ENCODE results near the gene INTS6. TPM values are rescaled to one million over a fixed set of nuclear protein-coding genes. Genes with fewer than 3 reads are reported as not detected.

INTS6 gene
- total RNA-seq, 1 donor from 2014 or later, result 49.8 TPM

GRCh38 chr13:51360489-51360888 lies 92.3 kb downstream of the INTS6 start:
- no peak for ATAC-seq
- intact Hi-C loops (cut with DNase I), result no loop called here
- no peak for DNase-seq (ENCODE audit: low spot score)

DNA sequence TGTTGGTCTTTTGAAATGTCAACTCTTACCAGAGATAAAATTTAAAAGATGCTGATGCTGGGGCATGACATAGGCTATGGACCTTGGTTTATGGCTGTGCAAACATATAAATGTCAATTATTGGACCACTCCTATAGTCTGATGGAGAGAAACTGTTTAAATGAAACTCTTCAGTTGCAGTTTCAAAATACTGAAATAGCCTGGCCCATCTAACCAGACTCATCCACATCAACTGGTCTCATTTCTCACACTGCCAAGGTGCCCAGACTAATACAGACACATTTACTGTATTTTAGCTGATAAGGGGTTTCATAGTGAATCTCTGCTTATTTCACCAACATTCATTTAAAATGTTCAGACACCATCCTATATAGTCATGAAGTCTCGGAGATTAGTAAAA lies 93.5 kb downstream of the INTS6 start:
- no peak for DNase-seq (ENCODE audit: low spot score)
- no peak for ATAC-seq
- intact Hi-C loops (cut with DNase I), result no loop called here

- intact Hi-C loops (cut with DNase I), result no loop called here
- DNase-seq (ENCODE audit: low spot score) (no peak), ATAC-seq (no peak)
Measured at GRCh38 chr13:51357928-51358595, 94.8 kb downstream of the INTS6 start.

- intact Hi-C loops (cut with DNase I), result no loop called here
Measured at GRCh38 chr13:51355217-51355616, 97.6 kb downstream of the INTS6 start.

DNA sequence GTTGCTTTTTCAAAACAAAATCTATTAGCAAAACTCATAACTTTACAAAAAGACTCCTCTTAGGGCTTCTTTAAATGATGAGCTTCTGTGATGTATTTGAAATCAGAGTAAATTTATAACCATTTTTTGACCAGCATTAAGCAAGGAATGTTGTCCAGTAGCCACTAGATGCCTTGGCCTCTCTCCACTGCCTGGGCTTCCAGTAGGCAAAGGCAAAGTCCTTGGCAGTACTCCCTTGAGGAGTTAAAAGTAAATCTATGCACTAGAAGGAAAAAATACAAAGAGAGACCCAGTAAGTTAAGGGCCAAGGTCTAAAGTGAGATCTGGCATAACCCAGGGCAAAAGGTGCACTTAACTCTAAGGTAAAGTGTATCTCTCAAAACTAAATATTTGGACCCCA lies 103.8 kb downstream of the INTS6 start:
- DNase-seq (ENCODE audit: low spot score) (no peak), ATAC-seq (no peak)
- intact Hi-C loops (cut with DNase I), result no loop called here

More at GRCh38 chr13:51355217-51355616, 97.6 kb downstream of the INTS6 start:
- DNase-seq (ENCODE audit: low spot score), result no peak
- no peak for ATAC-seq

GRCh38 chr13:51348069-51348967 lies 104.5 kb downstream of the INTS6 start:
- intact Hi-C loops (cut with DNase I), result no loop called here

DNA sequence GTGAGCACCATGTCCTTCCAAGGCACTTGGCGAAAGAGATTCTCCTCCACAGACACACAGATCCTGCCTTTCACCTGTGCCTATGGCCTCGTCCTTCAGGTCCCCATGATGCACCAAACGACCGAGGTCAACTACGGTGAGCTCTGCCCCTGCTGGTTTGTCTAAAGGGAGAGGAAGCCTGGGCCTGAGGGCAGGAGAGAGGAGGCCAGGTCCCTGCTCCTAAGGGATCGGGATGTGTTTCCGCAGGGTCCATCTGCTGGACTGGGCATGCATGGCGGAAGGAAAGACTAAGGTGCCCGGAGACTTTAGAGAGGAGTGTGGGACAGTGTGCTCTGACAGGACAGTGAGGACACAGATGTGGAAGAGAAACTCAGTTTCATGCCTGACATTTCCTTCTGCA lies 105.7 kb downstream of the INTS6 start:
- ATAC-seq (no peak), DNase-seq (ENCODE audit: low spot score) (no peak)
- intact Hi-C loops (cut with DNase I), result no loop called here

More at GRCh38 chr13:51348069-51348967, 104.5 kb downstream of the INTS6 start:
- no peak for ATAC-seq
- DNase-seq (ENCODE audit: low spot score), result no peak

- intact Hi-C loops (cut with DNase I), result no loop called here
- no peak for ATAC-seq
- DNase-seq (ENCODE audit: low spot score), result no peak
Measured at GRCh38 chr13:51346397-51346796, 106.4 kb downstream of the INTS6 start.

DNA sequence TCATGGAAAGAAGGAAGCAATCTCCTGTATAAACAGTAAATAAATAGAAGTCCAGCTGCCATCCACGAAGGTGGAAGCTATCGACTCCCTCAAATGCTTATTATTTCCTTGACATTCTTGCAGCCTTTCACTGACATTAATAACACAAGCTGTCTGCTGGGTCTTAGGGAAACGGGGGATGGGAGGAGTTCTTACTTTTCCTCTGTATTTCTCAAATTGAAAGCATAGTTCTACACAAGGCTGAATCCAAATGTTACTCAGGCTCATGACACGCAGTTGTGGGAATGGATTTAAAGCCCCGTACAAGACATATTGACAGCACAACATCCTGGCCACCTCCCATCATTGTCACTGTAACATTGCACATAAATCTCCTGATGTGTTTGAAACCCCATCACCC lies 109.4 kb downstream of the INTS6 start:
- no peak for ATAC-seq
- no peak for DNase-seq (ENCODE audit: low spot score)
- intact Hi-C loops (cut with DNase I), result no loop called here

DNA sequence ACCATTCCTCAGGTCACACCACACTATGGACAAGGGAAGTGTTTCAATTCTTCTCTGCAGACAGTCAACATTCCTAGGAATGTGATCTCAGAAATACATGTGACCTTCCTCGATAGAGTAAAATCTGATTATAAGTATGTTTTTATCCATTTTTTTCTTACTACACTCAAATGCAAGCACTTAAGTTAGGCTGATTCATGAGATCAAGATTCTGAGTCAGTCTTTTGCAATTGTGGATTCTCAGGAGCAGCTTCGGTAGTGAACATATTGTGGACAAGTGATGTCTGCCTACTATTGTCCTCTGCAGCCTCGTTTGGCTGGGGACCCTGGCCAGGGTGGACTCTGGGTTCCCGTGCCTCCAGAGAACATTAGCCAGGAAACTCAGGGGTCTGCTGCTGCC lies 110.1 kb downstream of the INTS6 start:
- DNase-seq (ENCODE audit: low spot score), result no peak
- no peak for ATAC-seq
- intact Hi-C loops (cut with DNase I), result no loop called here

- intact Hi-C loops (cut with DNase I), result no loop called here
- ATAC-seq (no peak), DNase-seq (ENCODE audit: low spot score) (no peak)
Measured at GRCh38 chr13:51341791-51342190, 111.0 kb downstream of the INTS6 start.

DNA sequence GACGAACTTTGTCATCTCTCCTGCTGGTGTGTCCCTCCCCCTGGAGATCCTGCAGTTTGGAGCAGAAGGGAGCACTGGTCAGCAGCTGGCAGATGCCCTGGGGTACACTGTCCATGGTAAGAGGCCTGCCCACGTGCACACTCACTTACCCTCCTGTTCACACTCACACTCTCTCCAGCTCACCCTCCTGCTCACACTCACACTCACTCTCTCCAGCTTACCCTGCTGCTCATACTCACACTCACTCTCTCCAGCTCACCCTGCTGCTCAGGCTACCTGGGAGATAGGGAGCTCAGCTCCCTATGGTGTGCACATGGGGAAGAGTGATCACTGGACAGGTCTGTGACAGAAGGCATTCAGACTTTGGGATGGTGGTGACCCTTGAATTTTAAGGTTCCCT lies 111.6 kb downstream of the INTS6 start:
- intact Hi-C loops (cut with DNase I), result no loop called here
- DNase-seq (ENCODE audit: low spot score) (no peak), ATAC-seq (no peak)

DNA sequence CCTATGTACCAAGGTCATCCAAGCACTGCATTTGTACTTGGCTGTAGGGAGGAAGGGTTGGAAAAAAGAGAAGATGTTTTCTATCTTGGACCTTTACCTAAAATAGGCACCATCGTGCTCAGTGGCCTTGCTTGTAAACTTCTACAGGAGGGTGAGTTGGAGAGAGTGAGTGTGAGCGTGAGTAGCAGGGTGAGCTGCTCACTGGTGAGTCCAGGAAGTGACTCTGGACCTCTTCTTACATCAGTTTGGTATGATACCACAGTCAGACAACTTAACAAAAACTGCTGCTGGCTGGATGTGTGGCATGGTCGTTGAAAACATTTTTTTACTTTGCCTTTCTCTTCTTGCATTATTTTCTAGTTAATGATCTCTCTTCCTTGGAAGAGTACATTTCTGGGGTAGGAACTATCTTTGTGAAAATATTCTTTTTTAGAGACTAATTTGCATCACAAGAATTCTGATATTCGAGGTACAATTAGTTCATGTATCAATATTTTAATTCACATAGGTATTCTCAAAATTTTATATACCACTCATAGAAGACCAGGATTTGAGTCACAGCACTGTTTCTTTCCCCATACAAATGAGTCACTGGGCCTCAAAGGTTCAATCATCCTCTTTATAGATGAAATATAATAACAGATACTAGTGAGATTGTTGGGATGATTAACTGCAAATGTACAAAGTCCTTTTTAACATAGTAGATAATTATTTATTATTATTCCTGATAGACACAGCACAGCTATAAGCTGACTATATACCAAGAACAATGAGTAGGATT lies 112.7 kb downstream of the INTS6 start:
- intact Hi-C loops (cut with DNase I), result no loop called here
- no peak for ATAC-seq
- DNase-seq (ENCODE audit: low spot score), result no peak

- ATAC-seq, result no peak
- intact Hi-C loops (cut with DNase I), result no loop called here
- DNase-seq (ENCODE audit: low spot score), result no peak
Measured at GRCh38 chr13:51339354-51339753, 113.5 kb downstream of the INTS6 start, which contains the start of gene SERPINE3. Gene SERPINE3, plus strand, starts transcription at chr13:51339691. Its CDS starts 1,401 bp downstream, at chr13:51341092.

DNA sequence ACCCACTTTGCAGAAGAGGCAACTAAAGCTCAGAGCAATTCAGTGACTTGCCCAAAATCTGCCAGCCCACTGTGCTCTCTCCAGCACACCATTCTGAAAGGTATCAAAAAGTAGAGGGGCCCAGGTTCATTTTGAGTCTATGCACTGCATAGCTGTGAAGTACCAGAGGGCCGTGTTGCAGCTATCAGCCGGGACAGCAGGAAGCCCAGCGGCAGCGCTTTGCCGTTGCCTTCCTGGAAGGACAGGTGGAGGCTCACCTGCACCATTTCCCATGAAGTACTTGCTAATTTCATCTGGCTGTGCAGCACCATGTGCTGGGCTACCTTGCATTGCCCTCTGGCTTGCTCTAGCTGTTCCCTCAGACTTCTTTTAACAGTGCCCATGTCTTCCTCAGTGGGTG lies 116.1 kb downstream of the INTS6 start:
- ATAC-seq (no peak), DNase-seq (ENCODE audit: low spot score) (no peak)
- intact Hi-C loops (cut with DNase I), result no loop called here

GRCh38 chr13:51333826-51334225 lies 119.0 kb downstream of the INTS6 start:
- ATAC-seq (no peak), DNase-seq (ENCODE audit: low spot score) (no peak)
- intact Hi-C loops (cut with DNase I), result no loop called here

- ATAC-seq, result no peak
- intact Hi-C loops (cut with DNase I), result no loop called here
- no peak for DNase-seq (ENCODE audit: low spot score)
Measured at GRCh38 chr13:51333421-51333820, 119.4 kb downstream of the INTS6 start.

DNA sequence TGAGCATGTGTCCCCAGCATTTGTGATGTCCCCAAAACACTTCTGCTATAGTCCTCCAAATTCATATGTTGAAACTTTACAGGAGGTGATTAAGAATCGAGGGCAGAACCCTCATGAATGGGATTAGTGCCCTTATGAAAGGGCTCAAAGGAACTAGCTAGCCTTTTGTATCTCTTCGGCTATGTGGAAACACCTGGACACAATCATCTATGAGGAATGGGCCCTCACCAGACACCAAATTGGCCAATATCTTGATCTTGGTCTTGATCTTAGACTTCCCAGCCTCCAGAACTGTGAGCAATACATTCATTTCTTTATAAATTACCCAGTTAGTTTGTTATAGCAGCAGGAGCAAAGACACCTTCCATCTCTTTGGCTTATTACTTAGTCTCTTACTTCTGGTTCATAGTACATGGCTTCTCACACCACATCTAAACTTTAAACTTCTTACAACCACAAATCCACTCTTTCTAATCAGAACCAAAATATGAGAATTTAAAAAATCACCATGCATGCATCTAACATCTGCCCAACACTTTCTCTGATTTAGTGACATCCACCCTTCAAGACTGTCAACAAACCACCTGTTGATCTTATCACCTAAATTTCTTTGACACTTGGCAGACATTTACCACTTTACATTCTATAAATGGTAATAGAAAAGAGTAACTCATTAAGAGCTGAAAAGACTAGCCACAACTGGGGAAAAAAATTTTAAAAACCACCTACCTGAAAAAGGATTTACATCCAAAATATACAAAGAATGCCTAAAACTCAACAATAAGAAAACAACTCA lies 120.1 kb downstream of the INTS6 start:
- no peak for DNase-seq (ENCODE audit: low spot score)
- intact Hi-C loops (cut with DNase I), result no loop called here

GRCh38 chr13:51331354-51331861 lies 121.4 kb downstream of the INTS6 start:
- no peak for ATAC-seq
- DNase-seq (ENCODE audit: low spot score), result no peak
- intact Hi-C loops (cut with DNase I), result no loop called here

More for the DNA sequence above, 120.1 kb downstream of the INTS6 start:
- no peak for ATAC-seq

Measured in sciatic nerve (tissue), 2 donors.